GM12878 (cell line): Measurements from ENCODE around the gene EFCAB9. TPM values are rescaled to one million over a fixed set of nuclear protein-coding genes. Genes with fewer than 3 reads are reported as not detected.

Source experiments
- ATAC-seq: fragments of 200-7000 bp; cut with Tn5 transposase; 3 replicates; pipeline ENCODE4 v1.9.1; 2020; ENCODE audit warnings: mild to moderate bottlenecking, moderate library complexity
- BruUV-seq: library from RNA; stranded (reverse); fragments of 400-500 nt; replicated peaks from 2 replicates; lab custom pipeline; 2021; lab: Mats Ljungman, UMichigan
- CTCF ChIA-PET: fragments of 300-600 bp; sonication (Branson Sonifier 250); formaldehyde crosslinking; extraction: SDS; loops from one replicate; lab custom pipeline; 2021; ENCODE audit warnings: inconsistent platforms; lab: Yijun Ruan, JAX
- POLR2A ChIA-PET: fragments of 350-600 bp; formaldehyde crosslinking; extraction: SDS; loops from one replicate; lab custom pipeline; 2021; ENCODE audit warnings: inconsistent platforms; lab: Charles Lee
- RAD21 ChIA-PET: fragments of 300-600 bp; sonication (Branson Sonifier 250); formaldehyde crosslinking; loops from one replicate; lab custom pipeline; 2023; ENCODE audit warnings: antibody characterized with exemption; ENCODE audit not compliant: unreplicated experiment; lab: Charles Lee
- SMC1A ChIA-PET: fragments of 300-600 bp; sonication (Branson Sonifier 250); formaldehyde crosslinking; loops from one replicate; lab custom pipeline; 2023; ENCODE audit not compliant: unreplicated experiment, uncharacterized antibody; lab: Charles Lee
- DNase-seq: peaks from one replicate; pipeline ENCODE4 v3.0.0-alpha.2; 2011; ENCODE audit warnings: low read depth, low spot score
- FAIRE-seq: peaks from 3 replicates; lab custom pipeline; 2011; peaks lifted over from hg19 to GRCh38; lab: Jason Lieb, UNC
- H2AFZ ChIP-seq: 2 replicates; pipeline ENCODE4 v1.6.0; 2011; ENCODE audit warnings: low read depth, low read length, control low read depth; ENCODE audit not compliant: control insufficient read depth
- H3K27ac ChIP-seq: 2 replicates; pipeline ENCODE4 v1.5.1; 2011; ENCODE audit warnings: control low read depth; ENCODE audit not compliant: control insufficient read depth, insufficient read depth
- H3K27me3 ChIP-seq, 2 experiments: replicated peaks in 1 of 2; 2 replicates each; pipeline versions ENCODE4 v1.6.0 to v1.6.1; 2011; ENCODE audit warnings: low read length in 1 of 2; ENCODE audit not compliant: control insufficient read depth in 2 of 2, insufficient read depth in 2 of 2
- H3K36me3 ChIP-seq, 2 experiments: 2 replicates each; pipeline ENCODE4 v1.5.1; 2011; ENCODE audit warnings: low read length in 1 of 2; ENCODE audit not compliant: control insufficient read depth in 2 of 2, insufficient read depth in 2 of 2
- H3K4me1 ChIP-seq: 2 replicates; pipeline ENCODE4 v1.6.1; 2011; ENCODE audit warnings: mild to moderate bottlenecking, low read length, moderate library complexity, mixed read lengths; ENCODE audit not compliant: control insufficient read depth, insufficient read depth
- H3K4me2 ChIP-seq: 2 replicates; pipeline ENCODE4 v1.6.0; 2011; ENCODE audit warnings: control low read depth; ENCODE audit not compliant: control insufficient read depth, insufficient read depth
- H3K4me3 ChIP-seq: fragments of 200-600 bp; sonication (generic); 2 replicates; pipeline ENCODE4 v1.5.1; 2016
- H3K79me2 ChIP-seq: 2 replicates; pipeline ENCODE4 v1.6.0; 2011; ENCODE audit warnings: low read length; ENCODE audit not compliant: control insufficient read depth, insufficient read depth
- H3K9ac ChIP-seq: 2 replicates; pipeline ENCODE4 v1.8.0; 2011; ENCODE audit warnings: low read length, control low read depth, mixed read lengths; ENCODE audit not compliant: control insufficient read depth, insufficient read depth
- H3K9me3 ChIP-seq: replicated peaks from 3 replicates; pipeline ENCODE4 v1.5.1; 2011; ENCODE audit warnings: mild to moderate bottlenecking, low read length; ENCODE audit not compliant: control insufficient read depth, insufficient read depth
- H4K20me1 ChIP-seq: 2 replicates; pipeline ENCODE4 v1.6.0; 2011; ENCODE audit not compliant: control insufficient read depth, insufficient read depth
- BMI1 ChIP-seq: fragments of 450-650 bp; IDR thresholded peaks from 2 replicates; pipeline ENCODE4 v1.6.1; 2016; ENCODE audit warnings: mild to moderate bottlenecking, moderate library complexity, borderline replicate concordance
- CBFB ChIP-seq: IDR thresholded peaks from 2 replicates; pipeline ENCODE4 v1.6.1; 2016; ENCODE audit warnings: antibody characterized with exemption, low read depth
- ETV6 ChIP-seq, 2 experiments: fragments of 450-650 bp in 1 of 2; IDR thresholded peaks in 1 of 2; conservative IDR thresholded peaks in 1 of 2; 2 replicates each; pipeline ENCODE4 v1.6.1; 2014; ENCODE audit warnings: antibody characterized with exemption in 1 of 2, borderline replicate concordance in 1 of 2, low read depth in 1 of 2, mild to moderate bottlenecking in 1 of 2, moderate library complexity in 1 of 2
- EZH2 ChIP-seq: IDR thresholded peaks from 2 replicates; pipeline ENCODE4 v1.6.1; 2012; ENCODE audit warnings: low read depth, mild to moderate bottlenecking, control low read depth, inconsistent platforms, low read length, borderline replicate concordance; ENCODE audit not compliant: control insufficient read depth
- HDAC6 ChIP-seq: fragments of 200-600 bp; sonication (generic); IDR thresholded peaks from one replicate; pipeline ENCODE4 v1.8.0; 2017; ENCODE audit warnings: antibody characterized with exemption; ENCODE audit not compliant: unreplicated experiment
- JUND ChIP-seq: IDR thresholded peaks from 2 replicates; pipeline ENCODE4 v1.6.1; 2012; ENCODE audit warnings: low read depth, mild to moderate bottlenecking, low read length, improper control_type of control experiment, moderate library complexity
- MEF2A ChIP-seq: IDR thresholded peaks from 2 replicates; pipeline ENCODE4 v1.6.1; 2011; ENCODE audit warnings: low read depth, mild to moderate bottlenecking, low read length, moderate library complexity; ENCODE audit not compliant: insufficient read depth
- MYC ChIP-seq: IDR thresholded peaks from 2 replicates; pipeline ENCODE4 v1.6.1; 2011; ENCODE audit warnings: mild to moderate bottlenecking, low read length, moderate library complexity, inconsistent platforms; ENCODE audit not compliant: insufficient read depth, insufficient replicate concordance, insufficient read length, severe bottlenecking
- NFIC ChIP-seq: IDR thresholded peaks from 2 replicates; pipeline ENCODE4 v1.6.1; 2012; ENCODE audit warnings: low read depth, mild to moderate bottlenecking, inconsistent platforms, low read length, moderate library complexity
- NFYA ChIP-seq: IDR thresholded peaks from 2 replicates; pipeline ENCODE4 v1.6.1; 2011; ENCODE audit warnings: low read depth, mild to moderate bottlenecking, low read length, improper control_type of control experiment, borderline replicate concordance
- RAD51 ChIP-seq: fragments of 450-650 bp; IDR thresholded peaks from 2 replicates; pipeline ENCODE4 v1.6.1; 2016; ENCODE audit warnings: moderate library complexity, mild to moderate bottlenecking, inconsistent platforms
- SMAD1 ChIP-seq: fragments of 450-650 bp; IDR thresholded peaks from 2 replicates; pipeline ENCODE4 v1.6.1; 2018; ENCODE audit warnings: mild to moderate bottlenecking, low read depth; ENCODE audit not compliant: partially characterized antibody
- TCF3 ChIP-seq: IDR thresholded peaks from 2 replicates; pipeline ENCODE4 v1.6.1; 2012; ENCODE audit warnings: low read depth, mild to moderate bottlenecking, low read length, borderline replicate concordance; ENCODE audit not compliant: insufficient read depth
- YBX1 ChIP-seq: fragments of 450-650 bp; IDR thresholded peaks from 2 replicates; pipeline ENCODE4 v1.6.1; 2016; ENCODE audit warnings: antibody characterized with exemption
- ZNF217 ChIP-seq: fragments of 450-650 bp; IDR thresholded peaks from 2 replicates; pipeline ENCODE4 v1.6.1; 2017; ENCODE audit warnings: antibody characterized with exemption, mild to moderate bottlenecking
- ZNF622 ChIP-seq: fragments of 450-650 bp; IDR thresholded peaks from 2 replicates; pipeline ENCODE4 v1.6.1; 2017; ENCODE audit warnings: mild to moderate bottlenecking, inconsistent platforms
- WGBS: methylation state at CpG from one replicate; pipeline ENCODE4 v1.1.6; 2016; ENCODE audit warnings: low lambda C conversion rate; ENCODE audit not compliant: insufficient replicate concordance, insufficient coverage; ENCODE audit errors: missing lambda C conversion rate; 5-methylcytosine and 5-hydroxymethylcytosine counted together
- in situ Hi-C: fragments of 300-500 bp; cut with MboI; formaldehyde crosslinking; loops from 9 replicates; pipeline ENCODE4 v1.14.3; 2018; ENCODE audit warnings: mixed read lengths
- intact Hi-C: fragments of 100-400 bp; cut with micrococcal nuclease; formaldehyde crosslinking; loops from one replicate; pipeline ENCODE4 v1.14.2; 2022; ENCODE audit not compliant: unreplicated experiment
- polyA plus RNA-seq, 11 experiments: library from polyadenylated mRNA; depleted of rRNA in 4 of 11; unstranded in 6 of 11; stranded (reverse) in 5 of 11; fragments of >200 nt; fragmentation: Nextera tagmentation in 4 of 11; fragmentation: Illumina TruSeq in 1 of 11; extraction: Ambion mirVana in 4 of 11; extraction: Trizol in 1 of 11; gene quantifications; 1 replicate in 1 of 11; 2 replicates in 10 of 11; pipeline versions ENCODE4 v1.2.1 to v1.2.3, GENCODE V29; 2011 to 2016; ENCODE audit warnings: inconsistent platforms in 2 of 11, missing spikeins in 2 of 11, low read depth in 1 of 11
- total RNA-seq, 4 experiments: library from RNA; depleted of rRNA in 3 of 4; stranded (reverse); fragments of >200 nt in 3 of 4; fragmentation: Illumina TruSeq in 1 of 4; extraction: Trizol in 1 of 4; gene quantifications; 2 replicates each; pipeline versions ENCODE4 v1.2.1 to v1.2.3, GENCODE V29; 2013 to 2021
- TF ChIP-seq, protein P1 (sequence below): fragments of 450-650 bp; IDR thresholded peaks from 2 replicates; pipeline ENCODE4 v1.6.1; 2017; ENCODE audit warnings: mild to moderate bottlenecking, moderate library complexity
- TF ChIP-seq, protein P2 (sequence below): fragments of 450-650 bp; IDR thresholded peaks from 2 replicates; pipeline ENCODE4 v1.6.1; 2017; ENCODE audit warnings: low read depth, mild to moderate bottlenecking, moderate library complexity

The EFCAB9 gene
- total and polyA plus RNA-seq, 10 of the 15 experiments (the other 5 are each of a cell fraction or from before 2014, with no cell fraction given): 0.73 TPM; not detected in 9

DNA sequence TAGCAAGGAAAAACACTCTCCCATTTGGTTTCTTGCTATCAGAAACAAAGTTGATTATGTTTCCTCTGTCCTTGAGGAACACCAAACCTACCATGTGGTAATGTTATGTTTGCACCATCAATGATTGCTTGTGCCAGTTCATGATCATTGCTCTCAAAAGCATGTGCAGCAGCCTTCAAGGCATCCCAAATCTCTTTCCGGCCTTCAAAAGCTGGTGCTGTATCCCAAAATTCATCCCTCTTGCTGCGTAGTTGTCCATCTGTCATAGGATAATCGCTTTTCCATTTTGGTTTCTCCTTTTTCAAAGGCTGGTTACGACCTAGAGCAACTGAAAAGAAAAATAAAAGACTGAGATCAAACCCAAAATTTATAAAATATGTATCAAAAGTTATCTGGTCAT, 40.1 kb downstream of the EFCAB9 start:
- ATAC-seq: no peak
- no peak for FAIRE-seq
- Histone ChIP-seq H3K4me3 (no peak overlapping the region), H3K9me3 (no peaks in the 10 kb centered on the region; the same call in 2 of the 3 replicates), H2AFZ (no peak overlapping the region), H3K27me3 (no peaks in the 10 kb centered on the region), H3K79me2 (peaks cover 31% of the 10 kb centered on the region), H3K4me2 (no peak overlapping the region), H4K20me1 (no peaks in the 10 kb centered on the region), H3K36me3 (peaks cover 1 to 13% of the 10 kb centered on the region in 2 experiments; a peak in 3 of 4 replicates), H3K4me1 (peaks cover 43% of the 10 kb centered on the region), H3K27ac (peak overlapping the region; percentile 65; the same call in 1 of the 2 replicates), H3K9ac (no peak overlapping the region)
- intact Hi-C loops: no loop called here
- ChIA-PET RAD21 (interaction anchor here (1.0 kb wide), 1 partner anchor 47 kb away, joined by 3 read pairs; no protein-coding TSS in a partner anchor), POLR2A (interaction anchor here (1.4 kb wide), 1 partner anchor 9 kb away, joined by 5 read pairs; no protein-coding TSS in a partner anchor), SMC1A (interaction anchor here (1.2 kb wide), 1 partner anchor 47 kb away, joined by 3 read pairs; no protein-coding TSS in a partner anchor), CTCF (interaction anchor here (0.6 to 2.6 kb wide), 2 partner anchors 48 to 812 kb away, joined by 4 to 7 read pairs; no protein-coding TSS in a partner anchor)
- no TSS peak for BruUV-seq
- WGBS: 98% methylated on average over 4 of the region's 4 CpGs
- DNase-seq: no peak
- TF ChIP-seq TCF3: no peak
- TF ChIP-seq, protein P1, sequence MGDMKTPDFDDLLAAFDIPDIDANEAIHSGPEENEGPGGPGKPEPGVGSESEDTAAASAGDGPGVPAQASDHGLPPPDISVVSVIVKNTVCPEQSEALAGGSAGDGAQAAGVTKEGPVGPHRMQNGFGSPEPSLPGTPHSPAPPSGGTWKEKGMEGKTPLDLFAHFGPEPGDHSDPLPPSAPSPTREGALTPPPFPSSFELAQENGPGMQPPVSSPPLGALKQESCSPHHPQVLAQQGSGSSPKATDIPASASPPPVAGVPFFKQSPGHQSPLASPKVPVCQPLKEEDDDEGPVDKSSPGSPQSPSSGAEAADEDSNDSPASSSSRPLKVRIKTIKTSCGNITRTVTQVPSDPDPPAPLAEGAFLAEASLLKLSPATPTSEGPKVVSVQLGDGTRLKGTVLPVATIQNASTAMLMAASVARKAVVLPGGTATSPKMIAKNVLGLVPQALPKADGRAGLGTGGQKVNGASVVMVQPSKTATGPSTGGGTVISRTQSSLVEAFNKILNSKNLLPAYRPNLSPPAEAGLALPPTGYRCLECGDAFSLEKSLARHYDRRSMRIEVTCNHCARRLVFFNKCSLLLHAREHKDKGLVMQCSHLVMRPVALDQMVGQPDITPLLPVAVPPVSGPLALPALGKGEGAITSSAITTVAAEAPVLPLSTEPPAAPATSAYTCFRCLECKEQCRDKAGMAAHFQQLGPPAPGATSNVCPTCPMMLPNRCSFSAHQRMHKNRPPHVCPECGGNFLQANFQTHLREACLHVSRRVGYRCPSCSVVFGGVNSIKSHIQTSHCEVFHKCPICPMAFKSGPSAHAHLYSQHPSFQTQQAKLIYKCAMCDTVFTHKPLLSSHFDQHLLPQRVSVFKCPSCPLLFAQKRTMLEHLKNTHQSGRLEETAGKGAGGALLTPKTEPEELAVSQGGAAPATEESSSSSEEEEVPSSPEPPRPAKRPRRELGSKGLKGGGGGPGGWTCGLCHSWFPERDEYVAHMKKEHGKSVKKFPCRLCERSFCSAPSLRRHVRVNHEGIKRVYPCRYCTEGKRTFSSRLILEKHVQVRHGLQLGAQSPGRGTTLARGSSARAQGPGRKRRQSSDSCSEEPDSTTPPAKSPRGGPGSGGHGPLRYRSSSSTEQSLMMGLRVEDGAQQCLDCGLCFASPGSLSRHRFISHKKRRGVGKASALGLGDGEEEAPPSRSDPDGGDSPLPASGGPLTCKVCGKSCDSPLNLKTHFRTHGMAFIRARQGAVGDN: no peak
- TF ChIP-seq NFIC: no peak
- no peak for TF ChIP-seq YBX1
- no peak for TF ChIP-seq CBFB
- no peak for TF ChIP-seq MEF2A
- TF ChIP-seq NFYA: no peak
- TF ChIP-seq ZNF622: no peak
- TF ChIP-seq HDAC6: no peak
- no peak for TF ChIP-seq RAD51
- TF ChIP-seq BMI1: no peak
- no peak for TF ChIP-seq ETV6 (conservative IDR thresholded peaks at IDR 0.05 in 1 of 2, IDR thresholded peaks at IDR 0.05 in 1 of 2; ENCODE audit: borderline replicate concordance in 1 of 2, low read depth in 1 of 2)
- TF ChIP-seq MYC: no peak
- TF ChIP-seq ZNF217: no peak
- TF ChIP-seq JUND: no peak
- no peak for TF ChIP-seq SMAD1
- TF ChIP-seq, protein P2, sequence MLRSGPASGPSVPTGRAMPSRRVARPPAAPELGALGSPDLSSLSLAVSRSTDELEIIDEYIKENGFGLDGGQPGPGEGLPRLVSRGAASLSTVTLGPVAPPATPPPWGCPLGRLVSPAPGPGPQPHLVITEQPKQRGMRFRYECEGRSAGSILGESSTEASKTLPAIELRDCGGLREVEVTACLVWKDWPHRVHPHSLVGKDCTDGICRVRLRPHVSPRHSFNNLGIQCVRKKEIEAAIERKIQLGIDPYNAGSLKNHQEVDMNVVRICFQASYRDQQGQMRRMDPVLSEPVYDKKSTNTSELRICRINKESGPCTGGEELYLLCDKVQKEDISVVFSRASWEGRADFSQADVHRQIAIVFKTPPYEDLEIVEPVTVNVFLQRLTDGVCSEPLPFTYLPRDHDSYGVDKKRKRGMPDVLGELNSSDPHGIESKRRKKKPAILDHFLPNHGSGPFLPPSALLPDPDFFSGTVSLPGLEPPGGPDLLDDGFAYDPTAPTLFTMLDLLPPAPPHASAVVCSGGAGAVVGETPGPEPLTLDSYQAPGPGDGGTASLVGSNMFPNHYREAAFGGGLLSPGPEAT: no peak
- no peak for TF ChIP-seq EZH2
- in situ Hi-C loops: no loop called here
